Epithelial cell of esophagus (primary cell): ENCODE measurements around the gene PNMA8C.

ENCODE experiments used
- DNase-seq: peaks from one replicate; pipeline ENCODE4 v3.0.0; 2010; ENCODE audit warnings: low read depth
- H3K4me3 ChIP-seq: 2 replicates; pipeline ENCODE4 v1.5.1; 2011; ENCODE audit warnings: mild to moderate bottlenecking, low read length, control low read depth
- TF ChIP-seq, protein P1 (sequence below): IDR thresholded peaks from 2 replicates; pipeline ENCODE4 v1.5.1; 2011; ENCODE audit warnings: low read depth, mild to moderate bottlenecking, low read length, control low read depth, inconsistent platforms; ENCODE audit not compliant: insufficient read depth; ENCODE audit errors: missing control alignments

PNMA8C gene

DNA sequence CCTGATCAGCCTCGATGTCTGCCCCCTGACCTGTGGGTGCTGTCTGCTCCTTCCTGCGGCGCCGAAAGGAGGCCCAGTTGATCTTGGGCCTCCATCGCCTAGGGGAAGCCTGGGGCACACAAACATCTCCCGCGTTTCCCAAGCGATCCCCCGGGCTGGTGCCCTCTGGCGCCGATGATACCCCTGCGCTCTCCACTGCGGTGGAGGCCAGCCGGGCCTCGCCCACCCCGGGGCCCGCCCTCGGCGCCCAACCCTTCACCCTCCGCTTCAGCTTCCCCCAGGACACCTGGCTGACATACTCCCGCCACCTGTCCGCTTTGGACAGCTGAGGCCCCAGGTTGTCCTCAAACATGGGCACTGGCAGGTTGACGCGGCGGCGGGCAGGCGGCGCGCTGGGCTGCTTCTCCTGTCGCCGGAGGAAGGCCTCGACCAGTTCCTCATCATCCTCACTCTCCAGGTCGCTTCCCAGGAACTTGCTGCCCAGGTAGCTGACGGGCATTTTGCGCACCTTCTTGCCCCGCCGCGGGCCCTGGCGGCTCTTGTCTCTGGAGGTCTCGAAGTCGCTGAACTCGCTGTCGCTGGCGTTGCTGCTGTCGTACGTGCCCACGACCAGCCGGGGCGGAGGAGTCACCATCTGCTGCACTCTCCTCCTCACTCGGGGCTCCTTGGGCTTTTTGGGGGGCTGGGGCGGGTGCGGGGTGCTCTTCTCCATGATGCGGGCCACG is 16.6 kb downstream of the PNMA8C start:
- H3K4me3 ChIP-seq: peak overlapping the region; percentile 76
- DNase-seq: no peak
- TF ChIP-seq, protein P1, sequence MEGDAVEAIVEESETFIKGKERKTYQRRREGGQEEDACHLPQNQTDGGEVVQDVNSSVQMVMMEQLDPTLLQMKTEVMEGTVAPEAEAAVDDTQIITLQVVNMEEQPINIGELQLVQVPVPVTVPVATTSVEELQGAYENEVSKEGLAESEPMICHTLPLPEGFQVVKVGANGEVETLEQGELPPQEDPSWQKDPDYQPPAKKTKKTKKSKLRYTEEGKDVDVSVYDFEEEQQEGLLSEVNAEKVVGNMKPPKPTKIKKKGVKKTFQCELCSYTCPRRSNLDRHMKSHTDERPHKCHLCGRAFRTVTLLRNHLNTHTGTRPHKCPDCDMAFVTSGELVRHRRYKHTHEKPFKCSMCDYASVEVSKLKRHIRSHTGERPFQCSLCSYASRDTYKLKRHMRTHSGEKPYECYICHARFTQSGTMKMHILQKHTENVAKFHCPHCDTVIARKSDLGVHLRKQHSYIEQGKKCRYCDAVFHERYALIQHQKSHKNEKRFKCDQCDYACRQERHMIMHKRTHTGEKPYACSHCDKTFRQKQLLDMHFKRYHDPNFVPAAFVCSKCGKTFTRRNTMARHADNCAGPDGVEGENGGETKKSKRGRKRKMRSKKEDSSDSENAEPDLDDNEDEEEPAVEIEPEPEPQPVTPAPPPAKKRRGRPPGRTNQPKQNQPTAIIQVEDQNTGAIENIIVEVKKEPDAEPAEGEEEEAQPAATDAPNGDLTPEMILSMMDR: peak; percentile 8

DNA sequence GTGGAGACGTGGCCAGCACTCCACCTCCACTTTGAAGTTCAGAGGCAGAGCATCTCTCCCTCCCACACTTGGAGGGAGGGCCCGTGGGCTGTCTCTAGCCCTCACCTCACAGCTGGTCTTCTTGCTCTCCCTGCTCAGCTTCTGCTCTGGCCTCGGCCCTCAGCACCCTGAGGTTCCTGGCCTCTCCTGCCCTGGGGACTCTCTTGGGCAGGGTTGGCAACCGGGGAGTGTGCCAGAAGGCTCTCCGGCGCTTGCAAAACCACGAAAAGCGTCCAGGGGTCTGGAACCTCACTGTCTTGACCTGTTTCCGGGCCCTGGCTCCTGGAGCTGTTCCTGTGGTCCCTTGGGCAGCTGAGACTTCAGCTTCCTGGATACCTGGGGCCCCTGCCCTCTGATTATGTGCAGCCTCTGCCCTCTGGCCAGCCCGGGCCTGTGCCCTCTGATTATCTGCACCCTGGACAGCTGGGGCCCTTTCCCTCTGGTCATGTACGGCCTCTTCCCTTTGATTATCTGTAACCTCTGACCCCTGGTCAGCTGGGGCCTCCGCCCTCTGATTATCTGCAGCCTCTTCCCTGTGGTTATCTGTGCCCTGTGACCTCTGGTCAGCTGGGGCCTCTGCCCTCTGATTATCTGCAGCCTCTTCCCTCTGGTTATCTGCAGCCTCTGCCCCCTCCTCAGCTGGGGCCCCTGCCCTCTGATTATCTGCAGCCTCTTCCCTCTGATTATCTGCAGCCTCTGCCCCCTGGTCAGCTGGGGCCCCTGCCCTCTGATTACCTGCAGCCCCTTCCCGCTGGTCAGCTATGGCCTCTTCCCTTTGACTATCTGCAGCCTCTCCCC is 17.4 kb downstream of the PNMA8C start:
- peak overlapping the region; percentile 76 for H3K4me3 ChIP-seq
- TF ChIP-seq, protein P1: no peak
- no peak for DNase-seq

DNA sequence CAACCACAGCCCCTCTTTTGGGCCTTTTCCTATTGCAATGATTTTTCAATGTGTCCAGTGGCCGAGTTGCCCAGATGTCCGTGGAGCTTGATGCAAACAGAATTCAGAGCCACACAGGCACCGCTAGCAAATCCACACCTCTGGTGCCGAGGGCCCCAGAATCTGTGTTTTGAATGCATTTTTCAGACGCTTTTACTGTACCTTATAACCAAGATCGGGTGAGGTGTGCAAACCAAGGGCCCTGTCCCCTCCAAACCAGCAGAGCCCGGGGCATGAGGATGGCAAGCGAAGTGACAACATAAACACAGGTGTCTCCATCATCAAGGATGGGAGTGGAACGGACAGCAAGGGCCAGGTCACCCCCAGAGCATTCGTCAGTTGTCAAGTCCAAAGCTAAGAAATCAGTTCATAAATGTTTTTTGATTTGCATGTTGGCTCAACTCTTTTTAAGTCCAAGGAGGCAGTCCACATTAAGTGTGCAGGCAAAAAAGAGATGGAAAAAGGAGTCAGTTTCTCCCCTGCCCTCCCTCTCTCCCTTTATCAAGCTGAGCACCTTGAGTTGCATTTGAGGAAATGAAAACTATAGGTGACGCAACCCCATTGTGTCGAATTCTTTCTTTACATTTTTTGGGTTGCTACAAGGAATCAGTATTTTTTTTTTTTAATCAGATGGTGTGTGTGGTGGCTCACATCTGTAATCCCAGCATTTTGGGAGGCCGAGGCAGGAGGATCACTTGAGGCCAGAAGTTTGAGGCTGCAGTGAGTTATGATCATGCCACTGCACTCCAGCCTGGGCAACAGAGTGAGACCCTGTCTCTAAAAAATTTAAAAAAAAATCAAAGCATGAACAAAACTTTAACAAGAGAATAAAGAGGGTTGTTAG is 18.3 kb downstream of the PNMA8C start:
- H3K4me3 ChIP-seq: peak overlapping the region; percentile 76
- TF ChIP-seq, protein P1: no peak
- no peak for DNase-seq

DNA sequence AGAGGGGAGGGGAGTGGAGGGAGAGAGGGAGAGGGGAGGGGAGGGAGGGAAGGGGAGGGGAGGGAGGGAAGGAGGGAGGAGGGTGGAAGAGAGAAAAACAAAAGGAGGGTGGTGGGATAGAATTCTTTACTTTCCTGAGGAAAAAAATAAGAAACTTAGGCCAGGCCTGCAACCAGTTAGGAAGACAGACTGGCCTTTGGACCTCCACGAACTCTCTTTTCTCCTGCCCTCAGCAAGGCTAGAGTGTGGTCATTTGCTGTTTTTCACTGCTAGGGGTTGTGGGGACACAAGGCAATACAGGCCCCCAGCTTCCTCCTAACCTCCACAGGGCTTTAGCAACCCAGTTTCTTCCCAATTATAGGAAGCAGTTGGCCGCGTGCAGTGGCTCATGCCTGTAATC is 19.5 kb downstream of the PNMA8C start:
- no peak for DNase-seq
- TF ChIP-seq, protein P1: no peak
- no peak overlapping the region for H3K4me3 ChIP-seq

DNA sequence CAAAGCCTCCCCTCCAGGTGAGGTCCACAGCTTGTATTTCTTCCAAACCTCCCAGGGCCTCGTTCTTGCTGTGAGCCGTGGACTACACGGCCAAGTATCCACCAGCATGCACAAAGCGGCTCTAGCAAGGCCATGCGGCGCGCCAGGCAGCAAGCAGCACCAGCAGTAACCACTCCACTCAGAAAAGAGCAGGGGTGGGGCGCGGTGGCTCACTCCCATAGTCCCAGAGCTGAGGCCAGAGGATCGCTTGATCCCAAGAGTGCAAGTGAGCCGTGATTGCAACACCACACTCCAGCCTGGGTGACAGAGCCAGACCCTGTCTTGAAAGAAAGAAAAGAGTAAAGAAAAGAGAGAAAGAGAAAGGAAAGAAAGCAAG is 20.1 kb downstream of the PNMA8C start:
- H3K4me3 ChIP-seq: no peak overlapping the region
- TF ChIP-seq, protein P1: no peak
- DNase-seq: peak; percentile 59

DNA sequence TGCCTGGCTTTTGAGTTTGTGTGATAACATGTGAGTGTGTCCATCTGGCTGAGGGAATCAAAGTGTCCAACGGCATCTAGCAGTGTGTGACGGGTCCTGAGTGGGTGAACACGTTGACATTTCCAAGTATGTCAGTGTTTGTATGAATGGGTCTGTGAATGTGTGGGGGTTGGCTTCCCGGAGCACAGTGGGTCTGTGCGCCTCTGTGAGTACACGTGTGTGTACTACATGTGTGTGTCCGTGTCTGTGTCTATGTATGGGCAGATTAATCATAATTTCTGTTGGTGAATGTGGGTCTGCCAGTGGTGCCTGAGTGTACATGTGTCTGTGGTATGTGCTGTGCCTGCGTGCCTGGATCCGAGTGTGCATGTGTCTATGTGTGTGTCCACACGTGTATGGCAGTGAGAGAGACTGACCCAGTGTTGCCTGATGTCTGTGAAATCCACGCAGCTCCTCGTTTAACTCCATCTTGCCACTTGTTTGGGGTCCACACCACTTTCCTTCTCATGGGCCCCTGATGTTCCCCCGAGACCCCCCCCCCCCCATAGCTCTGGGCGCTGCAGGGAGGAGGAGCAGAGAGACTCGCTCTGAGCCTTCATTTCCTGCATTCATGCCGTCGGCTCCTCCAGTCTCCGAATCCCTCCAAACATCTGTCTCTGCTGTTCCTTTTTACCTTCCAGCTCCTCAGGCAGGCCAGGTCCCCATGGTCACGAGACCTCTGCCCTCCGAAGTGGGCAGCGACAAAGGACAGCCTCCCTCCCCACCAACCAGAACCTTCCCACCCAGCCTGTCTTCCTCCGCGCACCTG is 20.7 kb downstream of the PNMA8C start:
- no peak for DNase-seq
- no peak overlapping the region for H3K4me3 ChIP-seq
- TF ChIP-seq, protein P1: no peak
